HG03354 (cell line): ENCODE data around the gene FGGY.
"Not testable (repeated sequence)": the region's sequence is repeated elsewhere in the genome, so short reads cannot be mapped to it uniquely, and the experiment has no call there.

ENCODE experiments used
- ATAC-seq: cut with Tn5 transposase; IDR thresholded peaks from one replicate; pipeline ENCODE4 v1.9.1; 2021; ENCODE audit warnings: mild to moderate bottlenecking; ENCODE audit not compliant: unreplicated experiment, poor library complexity, severe bottlenecking

FGGY gene

DNA sequence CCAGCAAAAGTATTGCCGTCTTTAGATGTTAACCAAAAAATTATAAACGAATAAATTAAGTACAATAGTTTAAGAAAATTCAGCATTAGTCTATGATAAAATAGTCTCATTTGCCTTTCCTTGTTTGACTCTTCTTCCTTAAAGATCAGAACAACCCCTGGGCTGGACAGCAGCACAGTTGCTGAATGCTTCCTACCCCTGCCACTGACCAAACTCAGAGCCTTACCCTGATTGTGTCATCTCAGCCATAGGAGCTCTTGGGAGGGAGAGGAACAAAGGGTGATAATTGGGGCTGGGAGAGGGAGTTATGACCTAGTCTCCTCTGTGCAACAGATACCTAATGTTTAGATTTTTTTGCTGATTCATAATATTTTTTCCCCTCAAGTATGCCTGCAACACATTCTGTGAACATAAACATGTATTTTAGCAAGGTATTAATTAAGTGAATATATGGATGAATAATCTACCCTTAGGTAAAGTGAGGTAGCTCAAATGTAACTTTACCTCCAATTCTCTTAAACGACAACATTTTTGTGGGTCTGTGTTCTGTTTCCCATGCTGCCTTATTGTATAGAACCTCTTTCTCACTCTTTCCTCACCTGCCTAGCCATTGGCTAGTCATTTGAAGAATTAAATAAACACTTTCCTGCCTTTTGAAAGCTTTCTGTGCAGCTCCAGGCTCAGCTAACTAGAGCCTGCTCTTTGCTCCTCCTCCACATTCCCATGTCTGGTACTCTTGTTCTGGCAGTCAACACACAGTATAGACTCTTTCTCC lies 46.1 kb downstream of the FGGY start:
- no peak for ATAC-seq

- ATAC-seq = no peak
Measured at GRCh38 chr1:59343576-59343840, 46.6 kb downstream of the FGGY start.

DNA sequence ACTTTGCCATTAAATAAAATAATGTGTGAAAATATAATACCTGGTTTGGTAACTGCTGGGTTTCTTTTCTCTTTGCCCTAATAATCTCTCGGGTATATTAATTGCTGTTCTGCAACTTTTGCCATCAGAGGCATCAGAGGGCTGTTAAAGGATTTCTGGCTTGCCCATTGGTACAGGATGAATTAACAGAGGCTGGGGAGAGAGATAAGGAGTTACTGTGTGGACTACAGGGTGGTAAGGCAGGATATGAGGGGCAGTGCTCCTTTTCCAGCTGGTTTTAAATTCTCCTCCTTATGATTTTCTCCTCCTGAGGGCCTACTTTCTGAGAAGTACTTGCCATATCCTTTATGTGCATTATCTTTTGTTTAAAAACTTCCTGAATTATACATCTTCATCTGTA lies 48.3 kb downstream of the FGGY start:
- no peak for ATAC-seq

- ATAC-seq = no peak
Measured at GRCh38 chr1:59346429-59346828, 49.5 kb downstream of the FGGY start.

- ATAC-seq = no peak
Measured at GRCh38 chr1:59349101-59349500, 52.2 kb downstream of the FGGY start.

DNA sequence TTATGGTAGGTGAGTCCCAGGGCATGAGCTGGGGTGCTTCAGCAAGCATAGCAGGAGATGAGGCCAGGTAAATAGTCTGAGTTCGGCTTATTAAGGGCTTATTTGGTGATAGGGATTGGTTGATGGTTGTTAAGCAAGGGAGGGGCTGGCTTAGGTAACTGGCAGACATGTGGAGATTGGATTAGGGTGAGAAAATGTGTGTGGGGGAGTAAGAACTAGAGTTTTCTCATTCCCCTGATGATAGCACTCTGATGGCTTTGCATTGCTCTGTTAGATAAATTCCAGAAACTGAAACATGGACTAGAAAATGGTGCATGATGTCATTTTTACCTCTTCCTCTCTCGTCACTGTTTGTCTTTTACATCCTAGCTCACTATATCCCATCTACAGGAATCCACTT lies 53.6 kb downstream of the FGGY start:
- no peak for ATAC-seq

DNA sequence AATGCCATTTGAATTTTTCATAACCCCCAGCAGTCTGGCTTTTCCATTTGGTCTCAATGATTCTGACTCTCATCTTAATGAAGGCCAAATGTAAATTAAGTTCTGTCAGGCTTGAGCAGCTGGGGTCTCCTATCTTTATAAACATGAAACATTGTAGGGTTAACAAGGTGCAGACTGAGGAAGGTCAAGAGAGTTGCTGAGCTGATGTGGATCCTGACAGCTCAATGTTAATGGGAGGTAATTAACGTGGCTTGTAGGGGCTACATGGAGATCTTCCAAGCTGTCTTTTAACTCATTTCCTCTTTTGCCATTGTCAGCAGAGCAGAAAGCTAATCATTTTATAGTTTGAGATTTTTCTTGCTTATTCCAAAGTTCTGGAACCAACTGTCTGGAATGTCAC lies 55.2 kb downstream of the FGGY start:
- ATAC-seq = no peak

GRCh38 chr1:59353453-59353852 lies 56.6 kb downstream of the FGGY start:
- no peak for ATAC-seq

DNA sequence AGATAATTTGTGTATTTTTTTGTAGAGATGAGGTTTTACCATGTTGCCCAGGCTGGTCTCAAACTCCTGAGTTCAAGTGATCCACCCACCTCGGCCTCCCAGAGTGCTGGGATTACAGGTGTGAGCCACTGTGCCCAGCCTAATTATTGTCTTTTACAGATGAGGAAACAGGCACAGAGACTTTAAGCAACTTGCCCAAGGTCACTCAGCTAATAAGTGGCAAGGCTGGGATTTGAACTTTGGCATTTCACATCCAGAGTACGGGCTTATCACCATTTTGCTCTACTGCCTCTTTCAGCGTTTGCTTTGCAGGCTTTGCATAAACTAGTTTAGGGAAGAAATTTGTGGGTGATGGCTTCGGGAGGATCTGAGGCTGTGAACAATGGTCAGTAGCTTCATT lies 57.3 kb downstream of the FGGY start:
- ATAC-seq = not testable (repeated sequence)

DNA sequence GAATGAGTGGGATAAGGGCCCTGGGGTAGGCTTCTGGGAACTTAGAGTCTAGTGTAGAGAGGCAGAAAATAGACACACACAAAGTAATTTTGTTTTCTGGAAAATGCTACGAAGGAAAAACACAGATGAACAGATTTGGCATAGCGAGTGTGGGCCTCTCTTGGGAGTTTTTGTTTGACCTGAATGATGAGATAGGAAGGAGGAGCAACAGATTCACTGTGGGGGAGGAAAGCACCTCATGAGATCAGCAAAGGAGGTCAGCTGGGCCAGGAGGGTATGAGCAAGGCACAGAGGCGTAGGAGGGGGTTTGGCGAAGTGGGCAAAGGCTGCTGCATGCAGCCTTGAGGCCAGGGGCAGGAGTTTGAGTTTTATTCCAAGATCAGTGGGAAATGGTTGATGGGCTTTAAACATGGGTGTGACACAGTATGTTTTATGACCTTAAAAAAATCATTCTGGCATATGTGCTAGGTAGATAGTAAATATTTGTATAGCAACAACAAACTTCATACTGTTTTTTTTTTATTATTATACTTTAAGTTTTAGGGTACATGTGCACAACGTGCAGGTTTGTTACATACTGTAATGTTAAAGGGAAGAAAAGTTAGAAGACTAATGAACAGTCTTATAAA lies 57.9 kb downstream of the FGGY start:
- ATAC-seq = peak; percentile 75

- peak; percentile 75 for ATAC-seq
Measured at GRCh38 chr1:59355361-59355760, 58.5 kb downstream of the FGGY start.

DNA sequence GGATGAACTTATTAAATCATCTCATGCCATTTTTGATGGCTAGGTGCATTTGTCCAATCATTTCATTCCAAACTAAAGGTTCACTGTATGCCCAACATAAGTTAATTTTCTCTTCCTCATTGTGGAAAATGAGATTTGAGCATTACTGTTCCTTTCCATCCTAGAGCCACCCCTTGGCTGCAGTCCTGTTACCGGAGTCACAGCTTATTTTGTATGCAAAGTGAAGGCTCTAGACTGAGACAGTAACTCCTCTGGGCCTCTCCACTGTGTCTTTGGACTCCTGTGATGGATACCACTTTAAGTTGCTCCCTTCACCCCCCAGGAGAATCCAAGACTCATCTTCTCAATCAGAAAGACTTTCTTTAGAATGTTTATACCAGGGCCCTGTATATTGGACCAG lies 59.7 kb downstream of the FGGY start:
- ATAC-seq = no peak

DNA sequence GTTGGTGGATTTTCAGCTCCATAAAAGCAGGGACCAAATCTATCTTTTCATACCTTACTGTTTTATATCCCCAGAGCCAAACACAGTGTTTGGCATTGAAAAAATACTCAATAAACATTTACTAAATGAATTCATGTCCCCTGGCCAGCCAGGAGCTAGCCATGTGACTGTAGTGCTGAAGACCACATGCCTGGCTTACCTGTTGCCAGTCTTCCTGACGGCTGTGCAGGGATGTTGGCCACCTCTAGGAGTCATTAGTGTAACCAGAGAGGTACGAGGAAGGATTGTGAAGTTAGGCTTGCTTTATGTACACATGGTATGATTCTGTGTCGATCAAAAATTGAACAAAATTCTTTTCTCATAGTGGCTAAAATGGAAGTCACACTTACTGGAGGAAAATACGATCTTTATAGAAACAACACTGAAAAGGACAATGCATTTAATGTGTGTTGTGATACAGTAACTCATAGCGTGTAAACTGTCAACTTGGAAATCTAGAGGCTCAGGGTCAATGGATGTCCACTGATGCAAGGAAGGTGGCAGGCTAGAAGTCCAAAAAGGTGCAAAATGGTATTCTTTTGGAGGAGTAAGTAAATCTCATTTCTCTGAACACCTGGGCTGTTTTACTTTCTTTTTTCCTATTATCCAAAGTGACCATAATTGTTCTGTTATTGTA lies 60.9 kb downstream of the FGGY start:
- no peak for ATAC-seq

- no peak for ATAC-seq
Measured at GRCh38 chr1:59359325-59359724, 62.4 kb downstream of the FGGY start.

DNA sequence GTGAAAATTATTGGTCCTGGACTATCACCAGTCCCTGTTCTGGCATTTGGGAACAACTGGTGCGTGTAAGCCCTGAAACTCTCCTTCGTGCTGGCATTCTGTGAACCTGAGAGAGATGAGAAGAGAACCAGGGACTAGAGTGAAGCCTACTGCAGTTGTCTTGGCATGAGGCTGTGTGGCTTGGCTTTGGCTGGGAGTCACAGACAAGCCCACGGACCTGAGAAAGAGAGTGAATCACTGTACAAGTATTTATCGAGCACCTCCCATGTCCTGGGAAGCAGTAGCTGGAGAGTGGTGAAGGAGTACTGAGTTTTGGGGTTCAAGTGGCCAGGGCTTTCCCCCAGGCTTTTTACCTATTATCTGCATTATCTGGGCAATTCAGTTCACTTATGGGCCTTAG lies 63.3 kb downstream of the FGGY start:
- ATAC-seq = no peak

GRCh38 chr1:59360729-59361128 lies 63.8 kb downstream of the FGGY start:
- no peak for ATAC-seq

- no peak for ATAC-seq
Measured at GRCh38 chr1:59361766-59362165, 64.9 kb downstream of the FGGY start.

DNA sequence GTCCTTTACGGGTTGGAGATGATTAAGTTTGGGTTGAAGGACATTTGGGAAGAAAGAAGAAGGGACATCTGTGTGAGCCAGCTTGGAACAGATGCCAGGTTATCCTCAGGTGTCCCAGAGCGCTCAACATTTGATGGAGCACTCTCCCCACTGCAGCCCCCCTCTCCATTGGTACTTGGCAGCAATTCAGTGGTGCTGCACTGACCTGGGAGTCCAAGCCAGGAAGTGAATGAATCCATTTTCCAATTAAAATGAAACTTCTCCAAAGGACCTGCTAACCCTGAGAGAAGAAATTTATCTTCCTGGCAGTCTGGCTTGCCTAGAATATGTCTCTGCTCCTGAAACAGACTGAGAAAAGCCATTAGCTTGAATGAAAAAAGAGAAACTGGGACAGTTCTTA lies 67.1 kb downstream of the FGGY start:
- ATAC-seq = no peak

- ATAC-seq = no peak
Measured at GRCh38 chr1:59366346-59366745, 69.5 kb downstream of the FGGY start.

DNA sequence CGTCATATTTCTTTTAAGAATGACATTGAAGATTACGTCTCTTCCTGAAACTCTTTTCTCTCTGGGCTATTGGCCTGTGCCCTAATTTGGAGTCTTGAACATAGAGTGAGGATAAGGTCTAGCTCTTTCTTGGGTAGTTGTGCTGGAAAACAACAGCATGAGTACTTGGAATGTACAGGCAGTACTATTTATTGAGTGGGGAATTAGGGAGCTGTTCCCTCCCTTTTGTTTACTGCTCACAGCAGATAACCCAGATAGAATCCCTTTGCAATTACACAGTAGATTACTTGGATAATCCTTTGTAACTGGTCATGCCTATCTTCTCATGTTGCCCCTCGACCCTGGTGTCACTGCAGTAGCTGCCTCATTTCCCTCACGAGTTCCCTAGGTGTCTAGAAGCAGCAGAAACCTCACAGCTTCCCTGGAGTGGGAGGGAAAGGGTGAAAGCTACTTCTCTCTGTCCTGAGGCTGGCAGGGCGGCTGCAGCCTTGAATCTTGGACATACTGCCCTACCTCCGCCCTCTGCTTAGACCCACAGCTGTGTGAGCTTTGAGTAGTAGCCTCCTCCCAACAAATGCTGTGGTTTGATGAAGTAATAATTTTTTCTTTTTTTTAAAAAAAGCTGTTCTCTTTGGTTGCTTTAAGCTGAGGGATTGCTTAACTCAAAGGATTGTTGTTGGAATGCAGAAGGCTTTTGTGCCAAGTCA lies 70.6 kb downstream of the FGGY start:
- no peak for ATAC-seq
